Measurements from ENCODE around the gene B4GALT5.
"Not testable (repeated sequence)": the region's sequence is repeated elsewhere in the genome, so short reads cannot be mapped to it uniquely, and the experiment has no call there.

The B4GALT5 gene

GRCh38 chr20:49619113-49620048 is 94.3 kb downstream of the B4GALT5 start:
- no peaks in the 10 kb centered on the region for H3K9me3 ChIP-seq (ENCODE audit: control insufficient read depth in 1 of 2, low read length in 2 of 2)
- H3K27ac ChIP-seq (ENCODE audit: low read depth, low read length) = no peak overlapping the region
- H3K4me1 ChIP-seq (ENCODE audit: control insufficient read depth in 1 of 2, insufficient read depth in 2 of 2, low read length in 2 of 2) = peaks cover 5 to 10% of the 10 kb centered on the region in 2 donors
- H3K27me3 ChIP-seq (ENCODE audit: control insufficient read depth in 1 of 2, insufficient read depth in 2 of 2, low read length in 2 of 2) = no peaks in the 10 kb centered on the region
- no peak overlapping the region for H3K4me3 ChIP-seq (ENCODE audit: low read depth in 1 of 2, low read length in 2 of 2)
- H3K36me3 ChIP-seq (ENCODE audit: control insufficient read depth in 1 of 2, insufficient read depth in 2 of 2, low read length in 2 of 2) = no peaks in the 10 kb centered on the region
- no peak overlapping the region for H3K9ac ChIP-seq (ENCODE audit: low read depth in 1 of 2, low read length in 2 of 2)

- Histone ChIP-seq H3K9me3 (ENCODE audit: control insufficient read depth in 1 of 2, low read length in 2 of 2) (no peaks in the 10 kb centered on the region), H3K4me1 (ENCODE audit: control insufficient read depth in 1 of 2, insufficient read depth in 2 of 2, low read length in 2 of 2) (peaks cover 5 to 11% of the 10 kb centered on the region in 2 donors), H3K27ac (ENCODE audit: low read depth, low read length) (no peak overlapping the region), H3K4me3 (ENCODE audit: low read depth in 1 of 2, low read length in 2 of 2) (no peak overlapping the region), H3K9ac (ENCODE audit: low read depth in 1 of 2, low read length in 2 of 2) (no peak overlapping the region), H3K27me3 (ENCODE audit: control insufficient read depth in 1 of 2, insufficient read depth in 2 of 2, low read length in 2 of 2) (no peaks in the 10 kb centered on the region), H3K36me3 (ENCODE audit: control insufficient read depth in 1 of 2, insufficient read depth in 2 of 2, low read length in 2 of 2) (no peaks in the 10 kb centered on the region)
These were observed 95.4 kb downstream of the B4GALT5 start for GRCh38 chr20:49618289-49618688.

GRCh38 chr20:49617394-49617793 is 96.3 kb downstream of the B4GALT5 start:
- not testable (repeated sequence) for H3K27ac ChIP-seq (ENCODE audit: low read depth, low read length); H3K9me3 ChIP-seq (ENCODE audit: control insufficient read depth in 1 of 2, low read length in 2 of 2); H3K27me3 ChIP-seq (ENCODE audit: control insufficient read depth in 1 of 2, insufficient read depth in 2 of 2, low read length in 2 of 2); H3K4me3 ChIP-seq (ENCODE audit: low read depth in 1 of 2, low read length in 2 of 2); H3K9ac ChIP-seq (ENCODE audit: low read depth in 1 of 2, low read length in 2 of 2); H3K36me3 ChIP-seq (ENCODE audit: control insufficient read depth in 1 of 2, insufficient read depth in 2 of 2, low read length in 2 of 2)
- peaks cover 5 to 11% of the 10 kb centered on the region in 2 donors for H3K4me1 ChIP-seq (ENCODE audit: control insufficient read depth in 1 of 2, insufficient read depth in 2 of 2, low read length in 2 of 2)

DNA sequence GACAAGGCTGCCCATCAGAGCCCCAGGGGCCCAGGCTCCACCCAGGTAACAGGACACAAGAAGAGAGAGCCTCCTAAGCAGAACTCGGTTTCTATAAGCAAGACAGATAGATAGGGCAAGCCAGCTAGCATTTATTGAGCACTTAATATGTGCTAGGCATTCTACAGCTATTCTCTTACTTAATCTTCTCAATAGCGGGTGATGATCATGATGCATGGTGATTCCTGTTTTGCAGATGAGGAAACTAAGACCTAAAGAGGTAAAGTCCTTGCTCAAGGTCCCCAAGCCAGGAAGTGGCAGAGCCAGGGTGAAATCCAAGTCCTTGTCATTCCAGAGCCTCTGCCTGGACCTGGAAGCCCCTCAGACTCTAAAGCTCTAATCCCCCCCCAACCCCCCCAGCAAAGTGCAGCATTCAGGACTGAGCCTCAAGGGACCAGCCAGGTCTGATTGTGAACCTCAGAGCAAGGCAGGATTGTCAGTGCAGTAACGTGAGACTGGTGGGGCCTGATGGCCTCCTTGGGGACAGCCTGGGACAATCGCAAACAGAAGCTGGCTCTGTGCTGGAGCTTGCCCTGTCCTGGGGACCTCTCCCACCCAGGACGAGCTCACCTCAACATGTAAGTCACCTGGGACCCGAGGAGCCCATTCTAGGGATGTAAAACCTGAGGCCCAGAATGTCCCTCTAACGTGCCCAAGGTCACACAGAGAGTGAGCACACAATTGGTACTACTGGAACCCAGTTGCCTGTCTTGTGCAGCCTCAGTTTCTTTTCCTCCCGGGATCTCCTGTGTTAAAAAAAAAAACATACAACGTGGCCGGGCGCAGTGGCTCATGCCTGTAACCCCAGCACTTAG is 97.3 kb downstream of the B4GALT5 start:
- Histone ChIP-seq H3K9me3 (ENCODE audit: control insufficient read depth in 1 of 2, low read length in 2 of 2) (no peaks in the 10 kb centered on the region), H3K27me3 (ENCODE audit: control insufficient read depth in 1 of 2, insufficient read depth in 2 of 2, low read length in 2 of 2) (no peaks in the 10 kb centered on the region), H3K4me3 (ENCODE audit: low read depth in 1 of 2, low read length in 2 of 2) (no peak overlapping the region), H3K9ac (ENCODE audit: low read depth in 1 of 2, low read length in 2 of 2) (no peak overlapping the region), H3K4me1 (ENCODE audit: control insufficient read depth in 1 of 2, insufficient read depth in 2 of 2, low read length in 2 of 2) (peaks cover 9 to 17% of the 10 kb centered on the region in 2 donors), H3K27ac (ENCODE audit: low read depth, low read length) (no peak overlapping the region), H3K36me3 (ENCODE audit: control insufficient read depth in 1 of 2, insufficient read depth in 2 of 2, low read length in 2 of 2) (no peaks in the 10 kb centered on the region)

- no peaks in the 10 kb centered on the region for H3K36me3 ChIP-seq (ENCODE audit: control insufficient read depth in 1 of 2, insufficient read depth in 2 of 2, low read length in 2 of 2)
- no peaks in the 10 kb centered on the region for H3K27me3 ChIP-seq (ENCODE audit: control insufficient read depth in 1 of 2, insufficient read depth in 2 of 2, low read length in 2 of 2)
- no peak overlapping the region for H3K27ac ChIP-seq (ENCODE audit: low read depth, low read length)
- H3K4me1 ChIP-seq (ENCODE audit: control insufficient read depth in 1 of 2, insufficient read depth in 2 of 2, low read length in 2 of 2) = peaks cover 16 to 21% of the 10 kb centered on the region in 2 donors
- no peak overlapping the region for H3K9ac ChIP-seq (ENCODE audit: low read depth in 1 of 2, low read length in 2 of 2)
- H3K9me3 ChIP-seq (ENCODE audit: control insufficient read depth in 1 of 2, low read length in 2 of 2) = no peaks in the 10 kb centered on the region
- H3K4me3 ChIP-seq (ENCODE audit: low read depth in 1 of 2, low read length in 2 of 2) = no peak overlapping the region
These were observed 98.1 kb downstream of the B4GALT5 start for GRCh38 chr20:49615401-49616153.

GRCh38 chr20:49615051-49615400 is 98.7 kb downstream of the B4GALT5 start:
- not testable (repeated sequence) for H3K36me3 ChIP-seq (ENCODE audit: control insufficient read depth in 1 of 2, insufficient read depth in 2 of 2, low read length in 2 of 2); H3K9me3 ChIP-seq (ENCODE audit: control insufficient read depth in 1 of 2, low read length in 2 of 2); H3K27ac ChIP-seq (ENCODE audit: low read depth, low read length); H3K4me3 ChIP-seq (ENCODE audit: low read depth in 1 of 2, low read length in 2 of 2); H3K27me3 ChIP-seq (ENCODE audit: control insufficient read depth in 1 of 2, insufficient read depth in 2 of 2, low read length in 2 of 2); H3K9ac ChIP-seq (ENCODE audit: low read depth in 1 of 2, low read length in 2 of 2)
- H3K4me1 ChIP-seq (ENCODE audit: control insufficient read depth in 1 of 2, insufficient read depth in 2 of 2, low read length in 2 of 2) = peaks cover 15 to 22% of the 10 kb centered on the region in 2 donors

GRCh38 chr20:49614338-49615050 is 99.2 kb downstream of the B4GALT5 start:
- no peaks in the 10 kb centered on the region for H3K36me3 ChIP-seq (ENCODE audit: control insufficient read depth in 1 of 2, insufficient read depth in 2 of 2, low read length in 2 of 2)
- peaks cover 12 to 22% of the 10 kb centered on the region in 2 donors for H3K4me1 ChIP-seq (ENCODE audit: control insufficient read depth in 1 of 2, insufficient read depth in 2 of 2, low read length in 2 of 2)
- no peak overlapping the region for H3K4me3 ChIP-seq (ENCODE audit: low read depth in 1 of 2, low read length in 2 of 2)
- no peak overlapping the region for H3K27ac ChIP-seq (ENCODE audit: low read depth, low read length)
- no peaks in the 10 kb centered on the region for H3K27me3 ChIP-seq (ENCODE audit: control insufficient read depth in 1 of 2, insufficient read depth in 2 of 2, low read length in 2 of 2)
- no peaks in the 10 kb centered on the region for H3K9me3 ChIP-seq (ENCODE audit: control insufficient read depth in 1 of 2, low read length in 2 of 2)
- H3K9ac ChIP-seq (ENCODE audit: low read depth in 1 of 2, low read length in 2 of 2) = no peak overlapping the region

GRCh38 chr20:49612127-49612738 is 101.4 kb downstream of the B4GALT5 start:
- Histone ChIP-seq H3K27me3 (ENCODE audit: control insufficient read depth in 1 of 2, insufficient read depth in 2 of 2, low read length in 2 of 2) (no peaks in the 10 kb centered on the region), H3K36me3 (ENCODE audit: control insufficient read depth in 1 of 2, insufficient read depth in 2 of 2, low read length in 2 of 2) (no peaks in the 10 kb centered on the region), H3K9me3 (ENCODE audit: control insufficient read depth in 1 of 2, low read length in 2 of 2) (no peaks in the 10 kb centered on the region), H3K4me3 (ENCODE audit: low read depth in 1 of 2, low read length in 2 of 2) (no peak overlapping the region), H3K9ac (ENCODE audit: low read depth in 1 of 2, low read length in 2 of 2) (no peak overlapping the region), H3K4me1 (ENCODE audit: control insufficient read depth in 1 of 2, insufficient read depth in 2 of 2, low read length in 2 of 2) (peaks cover 18 to 26% of the 10 kb centered on the region in 2 donors), H3K27ac (ENCODE audit: low read depth, low read length) (no peak overlapping the region)

GRCh38 chr20:49611539-49612126 is 102.0 kb downstream of the B4GALT5 start:
- not testable (repeated sequence) for H3K9me3 ChIP-seq (ENCODE audit: control insufficient read depth in 1 of 2, low read length in 2 of 2); H3K36me3 ChIP-seq (ENCODE audit: control insufficient read depth in 1 of 2, insufficient read depth in 2 of 2, low read length in 2 of 2); H3K27ac ChIP-seq (ENCODE audit: low read depth, low read length); H3K27me3 ChIP-seq (ENCODE audit: control insufficient read depth in 1 of 2, insufficient read depth in 2 of 2, low read length in 2 of 2)
- Histone ChIP-seq H3K9ac (ENCODE audit: low read depth in 1 of 2, low read length in 2 of 2) (peak overlapping the region in 1 of 2 donors; percentile 12), H3K4me3 (ENCODE audit: low read depth in 1 of 2, low read length in 2 of 2) (peak overlapping the region; percentile 48 to 58), H3K4me1 (ENCODE audit: control insufficient read depth in 1 of 2, insufficient read depth in 2 of 2, low read length in 2 of 2) (peaks cover 18 to 26% of the 10 kb centered on the region in 2 donors)
